ENCODE measurements around the gene PEX11B. TPM values are rescaled to one million over a fixed set of nuclear protein-coding genes. Genes with fewer than 3 reads are reported as not detected.

Gene PEX11B
- total RNA-seq, 1 experiment from 2014 or later: 22.4 TPM

- intact Hi-C loops (cut with micrococcal nuclease; ENCODE audit: unreplicated experiment): loop anchor here (5.0 kb wide), 1 partner anchor 99 kb away; the partner anchor contains the start of gene PIAS3
- no TSS peak for BruUV-seq (replicated peaks)
- peak overlapping the region; percentile 69 for H3K4me3 ChIP-seq (ENCODE audit: low read depth, low read length, poor library complexity, severe bottlenecking)
- POLR2A ChIA-PET (ENCODE audit: low non-redundant PET): no interaction called here
- CTCF ChIA-PET: no interaction called here
- peaks cover 42% of the 10 kb centered on the region for H3K4me1 ChIP-seq (ENCODE audit: insufficient read depth, low read length, poor library complexity, severe bottlenecking)
- H3K9me3 ChIP-seq (ENCODE audit: low read depth, low read length, poor library complexity, severe bottlenecking): no peaks in the 10 kb centered on the region
- no peak for TF ChIP-seq CTCF (conservative IDR thresholded peaks at IDR 0.05; ENCODE audit: low read depth, low read length)
- no peak for TF ChIP-seq EZH2 (IDR thresholded peaks at IDR 0.05; ENCODE audit: borderline replicate concordance, low read depth, low read length, poor library complexity, severe bottlenecking)
- H3K27ac ChIP-seq (ENCODE audit: low read depth, low read length, poor library complexity, severe bottlenecking): peak overlapping the region; percentile 90
- no peaks in the 10 kb centered on the region for H3K27me3 ChIP-seq (replicated peaks; ENCODE audit: insufficient read depth, low read depth, low read length, poor library complexity)
- H3K36me3 ChIP-seq (ENCODE audit: insufficient read depth, low read length, poor library complexity, severe bottlenecking): no peaks in the 10 kb centered on the region
- DNase-seq (ENCODE audit: low spot score): no peak
Observed at GRCh38 chr1:145956361-145956760, 37.8 kb upstream of the PEX11B start.

- H3K4me3 ChIP-seq (ENCODE audit: low read depth, low read length, poor library complexity, severe bottlenecking): peak overlapping the region; percentile 69
- H3K27me3 ChIP-seq (replicated peaks; ENCODE audit: insufficient read depth, low read depth, low read length, poor library complexity): no peaks in the 10 kb centered on the region
- CTCF ChIA-PET: interaction anchor here (1.3 kb wide), 1 partner anchor 64 kb away, joined by 3 read pairs; no protein-coding TSS in a partner anchor
- intact Hi-C loops (cut with micrococcal nuclease; ENCODE audit: unreplicated experiment): loop anchor here (5.0 kb wide), 1 partner anchor 98 kb away; the partner anchor contains the start of gene PIAS3
- BruUV-seq (replicated peaks): no TSS peak
- no peak for DNase-seq (ENCODE audit: low spot score)
- H3K36me3 ChIP-seq (ENCODE audit: insufficient read depth, low read length, poor library complexity, severe bottlenecking): no peaks in the 10 kb centered on the region
- TF ChIP-seq CTCF (conservative IDR thresholded peaks at IDR 0.05; ENCODE audit: low read depth, low read length) (no peak), EZH2 (IDR thresholded peaks at IDR 0.05; ENCODE audit: borderline replicate concordance, low read depth, low read length, poor library complexity, severe bottlenecking) (no peak)
- H3K4me1 ChIP-seq (ENCODE audit: insufficient read depth, low read length, poor library complexity, severe bottlenecking): peaks cover 42% of the 10 kb centered on the region
- no peak overlapping the region for H3K27ac ChIP-seq (ENCODE audit: low read depth, low read length, poor library complexity, severe bottlenecking)
- H3K9me3 ChIP-seq (ENCODE audit: low read depth, low read length, poor library complexity, severe bottlenecking): no peaks in the 10 kb centered on the region
- POLR2A ChIA-PET (ENCODE audit: low non-redundant PET): no interaction called here
Observed at GRCh38 chr1:145955436-145955835, 36.9 kb upstream of the PEX11B start.

- TF ChIP-seq EZH2 (IDR thresholded peaks at IDR 0.05; ENCODE audit: borderline replicate concordance, low read depth, low read length, poor library complexity, severe bottlenecking): no peak
- ChIA-PET CTCF (interaction anchor here (1.3 kb wide), 1 partner anchor 62 kb away, joined by 3 read pairs; no protein-coding TSS in a partner anchor), POLR2A (ENCODE audit: low non-redundant PET) (interaction anchor here (0.6 to 1.1 kb wide), 2 partner anchors 10 to 18 kb away, joined by 5 to 7 read pairs; no protein-coding TSS in a partner anchor)
- Histone ChIP-seq H3K4me3 (ENCODE audit: low read depth, low read length, poor library complexity, severe bottlenecking) (no peak overlapping the region), H3K36me3 (ENCODE audit: insufficient read depth, low read length, poor library complexity, severe bottlenecking) (no peaks in the 10 kb centered on the region), H3K9me3 (ENCODE audit: low read depth, low read length, poor library complexity, severe bottlenecking) (no peaks in the 10 kb centered on the region), H3K27ac (ENCODE audit: low read depth, low read length, poor library complexity, severe bottlenecking) (peak overlapping the region; percentile 2), H3K4me1 (ENCODE audit: insufficient read depth, low read length, poor library complexity, severe bottlenecking) (peaks cover 34% of the 10 kb centered on the region), H3K27me3 (replicated peaks; ENCODE audit: insufficient read depth, low read depth, low read length, poor library complexity) (no peaks in the 10 kb centered on the region)
- DNase-seq (ENCODE audit: low spot score): no peak
- no TSS peak for BruUV-seq (replicated peaks)
- intact Hi-C loops (cut with micrococcal nuclease; ENCODE audit: unreplicated experiment): no loop called here
Observed at GRCh38 chr1:145953861-145954260, 35.3 kb upstream of the PEX11B start.

- Histone ChIP-seq H3K27ac (ENCODE audit: low read depth, low read length, poor library complexity, severe bottlenecking) (no peak overlapping the region), H3K27me3 (replicated peaks; ENCODE audit: insufficient read depth, low read depth, low read length, poor library complexity) (no peaks in the 10 kb centered on the region), H3K36me3 (ENCODE audit: insufficient read depth, low read length, poor library complexity, severe bottlenecking) (no peaks in the 10 kb centered on the region), H3K4me3 (ENCODE audit: low read depth, low read length, poor library complexity, severe bottlenecking) (no peak overlapping the region), H3K4me1 (ENCODE audit: insufficient read depth, low read length, poor library complexity, severe bottlenecking) (peaks cover 25% of the 10 kb centered on the region), H3K9me3 (ENCODE audit: low read depth, low read length, poor library complexity, severe bottlenecking) (no peaks in the 10 kb centered on the region)
- ChIA-PET POLR2A (ENCODE audit: low non-redundant PET) (interaction anchor here (1.1 kb wide), 1 partner anchor 11 kb away, joined by 7 read pairs; no protein-coding TSS in a partner anchor), CTCF (no interaction called here)
- no peak for DNase-seq (ENCODE audit: low spot score)
- no peak for TF ChIP-seq CTCF (conservative IDR thresholded peaks at IDR 0.05; ENCODE audit: low read depth, low read length)
- TF ChIP-seq EZH2 (IDR thresholded peaks at IDR 0.05; ENCODE audit: borderline replicate concordance, low read depth, low read length, poor library complexity, severe bottlenecking): no peak
- intact Hi-C loops (cut with micrococcal nuclease; ENCODE audit: unreplicated experiment): no loop called here
- BruUV-seq (replicated peaks): no TSS peak
Observed at GRCh38 chr1:145952903-145953302, 34.4 kb upstream of the PEX11B start.
